GM12872 (cell line): Measurements from ENCODE around the gene PRICKLE2.

ENCODE experiments used
- CTCF ChIP-seq: IDR thresholded peaks from 3 replicates; pipeline ENCODE4 v1.5.1; 2011; ENCODE audit warnings: low read depth, mild to moderate bottlenecking, low read length, moderate library complexity; ENCODE audit not compliant: insufficient read depth

Gene PRICKLE2

GRCh38 chr3:64247991-64248646 is 22.9 kb upstream of the PRICKLE2 start:
- no peak for TF ChIP-seq CTCF

GRCh38 chr3:64244011-64244942 is 19.0 kb upstream of the PRICKLE2 start:
- TF ChIP-seq CTCF = peak; percentile 34; the same call in 2 of the 3 replicates

GRCh38 chr3:64242435-64242834 is 17.2 kb upstream of the PRICKLE2 start:
- no peak for TF ChIP-seq CTCF

GRCh38 chr3:64240959-64241358 is 15.7 kb upstream of the PRICKLE2 start:
- TF ChIP-seq CTCF = no peak

GRCh38 chr3:64240396-64240795 is 15.1 kb upstream of the PRICKLE2 start:
- no peak for TF ChIP-seq CTCF

GRCh38 chr3:64239841-64240240 is 14.6 kb upstream of the PRICKLE2 start:
- TF ChIP-seq CTCF = no peak

GRCh38 chr3:64238971-64239667 is 13.9 kb upstream of the PRICKLE2 start:
- no peak for TF ChIP-seq CTCF
